Ramos (cell line): ENCODE data around the gene CDCA4.

Experiments
- in situ Hi-C: fragments of 300-500 bp; cut with MboI; formaldehyde crosslinking; loops from one replicate; pipeline ENCODE4 v1.14.3; 2022; ENCODE audit warnings: low sequenced_read_pairs; ENCODE audit not compliant: unreplicated experiment

The CDCA4 gene

DNA sequence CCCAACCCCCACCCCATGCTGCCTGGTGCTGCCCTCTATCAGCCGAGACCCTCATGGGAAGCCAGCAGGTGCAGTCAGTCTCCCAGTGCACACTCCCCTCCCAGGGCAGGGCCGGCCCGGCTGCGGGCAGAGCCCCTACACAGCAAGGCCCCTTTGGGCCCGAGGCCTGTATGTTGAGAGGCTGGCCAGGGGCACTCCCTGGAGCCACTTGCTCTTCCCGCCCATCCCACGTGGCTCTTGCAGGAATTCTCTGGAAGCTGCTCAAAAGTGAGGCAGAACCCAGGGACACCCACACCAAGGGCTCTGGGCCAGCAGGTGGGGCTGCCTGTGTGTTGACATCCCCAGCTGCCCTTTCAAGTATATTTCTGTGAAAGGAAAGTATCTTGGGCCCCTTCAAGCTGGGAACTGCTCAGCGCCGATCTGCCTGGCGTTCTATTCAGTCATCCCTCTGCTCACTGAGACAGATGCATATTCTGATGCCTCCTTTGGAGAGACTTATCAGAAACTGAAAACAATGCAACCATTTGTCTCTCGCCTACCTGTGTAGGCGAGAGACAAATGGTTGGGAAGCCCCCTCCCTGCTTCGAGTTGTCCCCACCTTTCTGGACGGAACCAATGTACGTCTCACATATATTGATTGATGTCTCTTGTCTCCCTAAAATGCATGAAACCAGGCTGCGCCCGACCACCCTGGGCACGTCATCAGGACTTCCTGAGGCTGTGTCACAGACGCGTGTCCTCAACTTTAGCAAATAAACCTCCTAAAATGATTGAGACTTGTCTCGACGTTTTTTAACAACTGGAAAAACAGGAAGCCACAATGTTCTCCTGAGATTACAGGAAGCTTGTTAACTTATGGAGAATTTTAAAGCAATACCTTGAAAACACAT, 38.4 kb upstream of the CDCA4 start:
- in situ Hi-C loops = no loop called here

GRCh38 chr14:105058521-105059034, 37.7 kb upstream of the CDCA4 start:
- in situ Hi-C loops = no loop called here

- in situ Hi-C loops = no loop called here
These were observed 35.5 kb upstream of the CDCA4 start for GRCh38 chr14:105056303-105056831.

- in situ Hi-C loops = no loop called here
These were observed 34.9 kb upstream of the CDCA4 start for GRCh38 chr14:105055736-105056302.

GRCh38 chr14:105055334-105055733, 34.5 kb upstream of the CDCA4 start:
- in situ Hi-C loops = no loop called here

- in situ Hi-C loops = no loop called here
These were observed 33.1 kb upstream of the CDCA4 start for GRCh38 chr14:105053996-105054395.

- in situ Hi-C loops = no loop called here
These were observed 32.5 kb upstream of the CDCA4 start for GRCh38 chr14:105053421-105053820.

GRCh38 chr14:105052110-105052458, 31.2 kb upstream of the CDCA4 start:
- in situ Hi-C loops = no loop called here

DNA sequence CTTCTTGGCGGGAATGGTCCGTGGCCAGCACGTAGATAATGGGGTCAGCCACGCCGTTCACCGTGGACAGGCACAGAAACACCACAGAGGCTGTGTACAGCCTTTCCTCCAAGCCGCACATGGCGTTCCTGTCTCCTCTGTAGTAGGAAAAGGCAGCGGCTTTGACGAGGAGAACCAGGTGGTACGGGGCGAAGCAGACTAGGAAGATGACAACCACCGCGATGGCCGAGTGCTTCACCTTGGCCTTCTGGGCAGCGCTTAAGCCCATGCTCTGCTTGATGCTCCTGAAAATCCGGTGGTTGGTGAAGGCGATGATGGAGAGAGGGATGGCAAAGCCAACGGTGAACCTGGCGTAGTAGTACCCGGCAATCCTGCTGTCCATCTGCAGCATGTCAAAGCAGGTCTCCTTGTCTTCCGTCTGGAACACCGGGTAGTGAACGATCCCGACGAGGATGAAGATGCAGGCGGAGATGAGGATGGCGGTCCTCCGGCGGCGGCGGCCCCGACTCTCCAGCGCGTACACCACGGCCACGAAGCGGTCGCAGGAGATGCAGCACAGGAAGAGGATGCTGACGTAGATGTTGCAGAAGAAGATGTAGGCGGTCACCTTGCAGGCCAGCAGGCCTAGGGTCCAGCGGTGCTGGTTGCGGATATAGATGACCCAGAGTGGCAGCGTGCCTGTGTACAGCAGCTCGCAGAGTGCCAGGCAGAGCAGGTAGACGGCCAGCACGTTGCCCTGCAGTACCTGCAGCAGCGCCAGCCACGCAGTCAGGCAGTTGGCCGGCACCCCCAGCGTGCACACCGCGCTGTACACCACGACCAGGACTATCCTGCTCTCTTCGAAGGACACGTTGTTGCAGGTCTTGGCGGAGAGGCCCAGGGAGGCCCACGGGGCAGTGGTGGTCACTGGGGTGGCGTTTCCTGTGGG, 30.6 kb upstream of the CDCA4 start:
- in situ Hi-C loops = no loop called here

DNA sequence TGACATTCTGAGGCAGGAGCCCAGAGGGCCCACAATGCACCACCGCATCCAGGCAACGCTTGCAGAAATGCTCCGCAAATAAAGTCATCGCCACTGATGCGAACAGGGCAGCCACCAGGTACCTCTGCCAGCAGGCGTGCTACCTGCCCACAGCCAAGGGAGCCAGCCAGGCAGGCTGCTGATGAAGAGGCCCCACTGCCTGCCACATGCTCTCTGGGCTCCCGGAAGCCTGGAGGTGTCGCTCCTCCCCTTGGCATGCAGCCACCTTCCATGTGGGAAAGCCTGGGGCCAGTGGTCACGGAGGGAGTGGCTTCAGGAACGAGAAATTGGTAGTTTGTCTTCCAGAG, 29.6 kb upstream of the CDCA4 start:
- in situ Hi-C loops = no loop called here

- in situ Hi-C loops = loop anchor here (5.0 kb wide), 2 partner anchors 78 to 158 kb away; no protein-coding TSS in a partner anchor
These were observed 29.1 kb upstream of the CDCA4 start for GRCh38 chr14:105049753-105050550.

DNA sequence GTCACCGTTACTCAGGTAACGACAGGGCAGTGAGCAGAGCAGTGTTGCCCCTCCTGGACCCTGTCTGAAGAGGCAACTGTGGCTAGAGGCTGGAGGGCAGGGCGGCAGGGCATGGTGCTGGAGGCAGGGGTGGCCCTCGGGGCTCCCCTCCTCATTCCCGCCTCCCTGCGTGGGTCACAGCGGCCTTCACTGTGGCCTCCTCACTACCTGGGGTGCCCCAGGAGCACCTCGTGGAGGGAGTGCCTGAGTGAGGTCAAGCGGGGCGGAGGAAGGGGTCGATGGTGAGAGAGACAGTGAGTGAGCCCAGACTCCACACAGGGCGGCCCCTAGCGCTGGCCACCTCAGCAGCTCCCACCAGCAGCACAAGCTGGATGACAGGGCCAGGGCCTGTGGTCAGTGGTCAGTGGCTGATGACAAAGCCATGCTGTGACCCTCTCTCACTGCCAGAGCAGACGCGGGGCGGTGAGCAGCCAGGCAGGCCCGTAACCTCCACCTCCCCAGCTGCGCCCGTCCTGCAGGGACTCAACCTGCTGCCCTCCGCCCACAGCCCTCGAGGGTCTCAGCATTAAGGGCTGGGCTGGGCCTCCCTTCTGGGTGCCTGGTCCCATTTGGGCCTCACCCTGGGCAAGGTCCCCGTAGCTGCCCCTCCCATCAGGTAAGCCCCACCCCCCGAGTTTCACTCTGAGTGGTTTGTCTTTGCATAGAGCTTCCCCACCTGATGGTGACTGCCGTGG, 26.6 kb upstream of the CDCA4 start:
- in situ Hi-C loops = loop anchor here (5.0 kb wide), 2 partner anchors 75 to 155 kb away; no protein-coding TSS in a partner anchor

DNA sequence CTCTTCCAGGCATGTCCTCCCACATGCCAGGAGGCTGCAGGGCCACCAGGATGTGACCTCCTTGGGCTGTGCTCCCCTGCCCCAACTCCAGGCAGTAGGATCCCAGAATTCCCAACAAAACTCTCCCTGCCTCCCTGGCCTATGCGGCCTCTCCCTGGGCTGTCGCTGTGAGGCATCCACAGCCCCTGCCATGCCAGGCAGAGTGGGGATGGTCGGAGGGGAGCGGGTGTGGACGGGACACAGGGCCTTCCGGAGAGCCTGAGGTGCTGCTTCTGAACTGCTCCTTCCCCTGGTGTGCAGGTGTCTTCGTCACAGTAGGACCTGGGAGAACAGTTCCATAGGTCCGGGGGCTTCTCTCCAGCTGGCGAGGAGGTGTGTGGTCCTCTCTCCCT, 26.0 kb upstream of the CDCA4 start:
- in situ Hi-C loops = loop anchor here (5.0 kb wide), 2 partner anchors 75 to 155 kb away; no protein-coding TSS in a partner anchor

DNA sequence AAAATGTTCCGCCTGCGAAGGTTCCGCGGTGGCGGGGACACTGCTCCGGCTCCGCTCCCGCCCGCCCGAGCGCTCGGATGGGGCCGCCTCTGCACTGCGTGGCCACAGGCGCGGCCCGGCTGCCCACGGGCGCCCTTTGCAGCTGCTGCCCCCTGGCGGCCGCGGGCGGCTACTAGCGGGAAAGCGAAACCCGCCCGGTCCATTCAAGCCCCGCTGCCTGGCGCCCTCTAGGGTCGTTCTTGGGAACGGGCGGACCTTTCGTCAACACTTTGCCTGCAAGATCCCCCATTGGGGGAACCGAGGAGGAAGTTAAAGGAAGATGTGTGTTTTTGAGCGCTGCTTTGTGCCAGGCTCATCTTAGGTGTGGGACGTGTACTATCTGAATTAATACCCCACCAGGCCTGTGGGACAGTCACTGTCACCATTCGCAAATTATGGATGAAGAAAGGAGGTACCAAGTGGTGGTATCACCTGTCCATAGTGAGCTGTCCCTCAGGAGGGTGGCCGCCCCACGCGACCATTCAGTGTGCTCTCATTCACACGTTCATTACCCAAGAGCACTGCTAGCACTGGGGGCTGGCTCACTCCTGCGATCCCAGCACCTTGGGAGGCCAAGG, 24.9 kb upstream of the CDCA4 start:
- in situ Hi-C loops = loop anchor here (5.0 kb wide), 2 partner anchors 74 to 154 kb away; no protein-coding TSS in a partner anchor

- in situ Hi-C loops = no loop called here
These were observed 22.8 kb upstream of the CDCA4 start for GRCh38 chr14:105043641-105044040.

- in situ Hi-C loops = no loop called here
These were observed 21.9 kb upstream of the CDCA4 start for GRCh38 chr14:105042813-105043212.

DNA sequence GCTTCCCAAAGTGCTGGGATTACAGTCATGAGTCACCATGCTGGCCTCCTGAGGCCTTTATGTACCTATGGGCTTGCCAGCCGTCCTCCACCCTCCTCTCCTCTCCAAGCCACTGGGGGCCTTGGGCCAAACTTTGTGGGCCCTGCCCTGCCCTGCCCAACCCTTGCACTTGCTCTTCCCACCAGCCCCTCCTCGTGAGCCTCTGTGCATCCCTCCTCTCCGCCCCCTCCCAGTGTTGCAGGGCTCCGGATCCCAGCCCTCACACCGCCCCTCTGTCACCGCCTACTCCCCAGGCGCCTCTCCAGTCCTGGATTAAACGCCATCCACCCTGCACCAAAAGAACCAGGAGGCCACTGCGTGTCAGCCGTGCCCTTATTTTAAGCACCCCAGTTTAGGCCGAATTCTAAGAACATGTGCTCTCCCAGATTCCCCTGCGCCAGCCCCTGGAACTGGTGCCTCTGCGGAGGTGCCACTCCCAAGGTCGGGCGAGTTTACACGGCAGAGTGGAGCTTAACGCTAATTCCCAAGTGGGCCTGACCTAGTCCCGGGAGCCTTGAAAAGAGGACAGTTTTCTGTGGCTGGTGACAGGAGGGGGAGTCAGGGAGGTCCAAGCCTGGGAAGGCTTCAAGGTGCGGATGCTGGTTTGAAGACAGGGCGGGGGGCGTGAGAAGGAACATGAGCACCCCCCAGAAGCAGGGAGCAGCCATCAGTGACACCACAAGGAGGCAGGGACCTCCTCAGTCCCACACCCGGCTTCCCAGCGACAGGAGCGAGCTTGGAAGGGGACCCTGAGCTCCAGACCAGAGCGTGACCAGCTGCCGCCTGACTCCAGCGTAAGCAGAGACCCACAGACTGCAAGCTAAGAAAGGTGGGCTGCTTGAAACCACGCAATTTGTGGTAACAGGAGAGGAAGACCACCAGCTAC, 21.2 kb upstream of the CDCA4 start:
- in situ Hi-C loops = no loop called here
